OCI-LY3 (cell line): ENCODE measurements around the gene AGRP.

Experiments
- CTCF ChIP-seq: fragments of 200-600, 300-600 bp; sonication (generic); IDR thresholded peaks from 2 replicates; pipeline ENCODE4 v1.5.1; 2014; ENCODE audit warnings: antibody characterized with exemption, low read length, low read depth
- EZH2phosphoT487 ChIP-seq: fragments of 200-600 bp; shearing (Covaris generic); IDR thresholded peaks from 2 replicates; pipeline ENCODE4 v1.6.1; 2018; ENCODE audit warnings: antibody characterized with exemption, mixed run types, low read depth

DNA sequence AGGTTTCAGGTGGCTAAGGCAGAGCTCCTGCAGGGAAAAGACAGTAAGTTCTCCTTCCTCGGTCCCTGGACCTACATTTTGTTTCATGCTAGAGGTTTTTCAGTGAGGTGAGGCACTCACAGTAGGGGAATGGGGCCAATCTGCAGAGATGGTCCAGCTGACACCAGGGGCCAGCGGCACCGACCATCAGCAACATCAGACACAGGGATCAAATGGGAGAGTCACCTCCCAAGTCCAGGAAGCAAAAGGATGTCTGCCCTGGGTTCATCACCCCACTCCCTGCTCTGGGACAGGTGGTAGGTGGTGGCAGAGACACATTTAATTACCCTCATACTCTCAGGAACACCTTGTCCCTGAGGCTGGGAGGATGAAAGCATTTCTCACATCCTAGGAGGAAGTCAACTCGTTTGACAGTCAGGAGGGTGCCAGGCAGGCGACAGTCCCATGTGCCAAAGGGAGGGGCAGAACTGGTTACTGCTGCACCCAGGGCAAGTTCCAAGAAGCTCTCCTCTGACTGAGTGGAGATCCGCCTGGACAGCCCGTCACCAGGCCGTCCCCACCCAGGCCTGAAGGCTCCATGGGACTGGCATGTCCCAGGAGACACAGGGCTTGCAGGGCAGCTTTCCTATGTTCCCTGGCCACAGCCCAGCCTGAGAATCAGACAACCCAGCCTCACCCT is 21.6 kb downstream of the AGRP start:
- TF ChIP-seq CTCF = no peak
- TF ChIP-seq EZH2phosphoT487 = no peak
